GM19238 (cell line): ENCODE measurements around the gene ACE2.
"Not testable (repeated sequence)": the region's sequence is repeated elsewhere in the genome, so short reads cannot be mapped to it uniquely, and the experiment has no call there.

Experiments used
- DNase-seq: peaks from one replicate; pipeline ENCODE4 v3.0.0; 2011; ENCODE audit warnings: low spot score; ENCODE audit not compliant: insufficient read length

Gene ACE2

DNA sequence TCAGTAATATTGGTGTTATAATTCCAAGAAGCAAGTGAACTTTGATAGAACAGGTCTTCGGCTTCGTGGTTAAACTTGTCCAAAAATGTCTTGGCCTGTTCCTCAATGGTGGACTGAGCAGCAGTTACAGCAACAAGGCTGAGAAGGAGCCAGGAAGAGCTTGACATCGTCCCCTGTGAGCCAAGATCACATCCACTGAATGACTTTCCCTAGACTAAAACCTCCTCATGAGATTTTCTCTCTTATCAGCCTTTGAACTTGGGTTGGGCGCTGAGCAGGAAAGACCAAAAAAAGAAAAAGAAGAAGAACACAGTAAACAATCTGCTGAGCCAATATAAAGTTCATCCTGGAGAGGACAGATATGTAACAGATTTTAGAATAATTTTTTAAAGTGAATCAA is at the start of gene ACE2:
ACE2 (minus strand) TSS at position 216 of the 400 bp plus-strand sequence; CDS start at position 167, 49 bp downstream.
- no peak for DNase-seq

DNA sequence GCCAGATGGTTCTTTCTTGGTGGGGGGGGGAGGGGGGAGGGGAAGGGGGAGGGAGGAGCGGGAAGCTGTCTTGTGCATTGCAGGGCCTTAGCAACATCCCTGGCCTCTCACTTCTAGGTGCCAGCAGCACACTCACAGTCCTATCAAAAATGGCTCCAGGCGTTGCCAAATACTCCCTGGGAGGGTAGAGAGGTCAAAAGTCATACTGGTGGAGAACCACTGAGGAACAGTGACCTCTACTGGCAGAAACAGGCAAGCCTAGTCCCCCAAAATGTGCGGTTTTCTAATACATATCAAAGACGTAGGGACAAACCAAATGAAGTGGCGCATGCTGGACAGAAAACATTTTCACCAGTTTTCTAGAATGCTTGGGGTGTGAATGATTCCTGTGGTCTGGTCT is 46.8 kb upstream of the ACE2 start:
- DNase-seq: not testable (repeated sequence)

DNA sequence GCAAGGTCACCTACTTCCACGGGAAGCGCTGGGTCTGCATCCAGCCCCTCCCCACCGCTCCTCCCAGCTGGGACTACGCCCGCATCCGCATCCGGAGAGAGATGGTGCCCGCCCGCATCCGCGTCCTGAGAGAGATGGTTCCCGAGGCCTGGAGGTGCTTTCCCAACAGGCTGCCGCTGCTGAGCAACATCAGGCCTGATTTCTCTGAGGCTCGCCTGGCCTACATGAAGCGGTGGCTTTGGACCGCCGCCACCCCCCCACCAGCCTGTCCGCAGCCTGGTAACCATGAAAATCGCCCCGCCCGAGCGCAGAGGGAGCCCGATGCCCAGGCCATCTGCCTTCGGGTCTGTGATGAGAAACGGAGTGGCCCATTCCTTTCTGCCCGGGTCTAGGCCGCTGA is 45.8 kb upstream of the ACE2 start:
- no peak for DNase-seq

DNA sequence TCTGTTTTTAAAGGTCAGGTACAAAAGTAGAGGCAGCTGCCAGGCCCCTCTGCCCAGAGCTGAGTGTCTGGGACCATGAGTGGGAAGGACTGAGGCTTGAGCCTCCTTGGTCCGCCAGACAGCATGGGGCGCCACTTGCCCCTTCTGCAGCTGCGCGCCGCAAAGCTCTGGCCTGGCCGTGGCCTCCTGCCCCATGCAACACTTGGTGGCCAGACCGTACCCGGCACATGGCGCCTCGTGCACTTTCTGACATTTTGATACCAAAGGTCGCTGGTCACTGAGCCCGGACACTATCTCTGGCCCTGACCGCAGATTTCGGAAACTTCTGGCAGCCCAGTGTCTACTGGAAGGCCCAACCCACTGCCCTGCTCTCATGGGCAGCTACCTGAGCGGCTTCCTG is 45.3 kb upstream of the ACE2 start:
- no peak for DNase-seq

DNA sequence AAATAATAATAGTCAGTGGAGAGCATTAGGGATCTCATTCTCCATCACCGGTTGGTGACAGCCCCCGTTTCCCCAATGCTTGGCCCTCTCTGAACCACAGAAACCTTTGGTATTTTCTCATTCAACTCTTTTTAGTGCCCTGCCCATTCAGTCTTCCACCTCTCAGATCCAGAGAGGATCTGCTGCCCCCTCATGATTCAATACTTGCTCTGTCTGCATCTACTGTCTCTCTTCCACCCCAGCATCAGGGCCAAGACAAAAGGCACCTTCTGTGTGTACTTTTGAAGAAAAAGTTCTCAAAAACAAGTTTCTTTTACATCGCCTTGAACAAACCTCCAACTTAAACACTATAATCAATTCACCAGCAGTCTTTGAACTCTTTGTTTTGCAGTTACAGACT is 44.5 kb upstream of the ACE2 start:
- no peak for DNase-seq

DNA sequence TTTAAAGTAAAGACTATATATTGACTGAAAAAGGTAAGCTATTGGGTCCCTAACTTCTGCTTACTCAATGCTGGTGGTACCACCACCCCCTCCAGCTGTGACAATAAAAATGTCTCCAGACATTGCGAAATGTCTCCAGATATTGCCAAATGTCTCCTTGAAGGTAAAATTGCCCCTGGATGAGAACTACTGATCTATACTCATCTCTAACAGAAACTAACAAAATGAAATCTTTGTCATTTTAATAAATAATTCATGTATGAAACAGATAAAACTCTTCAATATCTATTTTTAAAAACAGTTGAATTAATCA is 43.8 kb upstream of the ACE2 start:
- no peak for DNase-seq

DNA sequence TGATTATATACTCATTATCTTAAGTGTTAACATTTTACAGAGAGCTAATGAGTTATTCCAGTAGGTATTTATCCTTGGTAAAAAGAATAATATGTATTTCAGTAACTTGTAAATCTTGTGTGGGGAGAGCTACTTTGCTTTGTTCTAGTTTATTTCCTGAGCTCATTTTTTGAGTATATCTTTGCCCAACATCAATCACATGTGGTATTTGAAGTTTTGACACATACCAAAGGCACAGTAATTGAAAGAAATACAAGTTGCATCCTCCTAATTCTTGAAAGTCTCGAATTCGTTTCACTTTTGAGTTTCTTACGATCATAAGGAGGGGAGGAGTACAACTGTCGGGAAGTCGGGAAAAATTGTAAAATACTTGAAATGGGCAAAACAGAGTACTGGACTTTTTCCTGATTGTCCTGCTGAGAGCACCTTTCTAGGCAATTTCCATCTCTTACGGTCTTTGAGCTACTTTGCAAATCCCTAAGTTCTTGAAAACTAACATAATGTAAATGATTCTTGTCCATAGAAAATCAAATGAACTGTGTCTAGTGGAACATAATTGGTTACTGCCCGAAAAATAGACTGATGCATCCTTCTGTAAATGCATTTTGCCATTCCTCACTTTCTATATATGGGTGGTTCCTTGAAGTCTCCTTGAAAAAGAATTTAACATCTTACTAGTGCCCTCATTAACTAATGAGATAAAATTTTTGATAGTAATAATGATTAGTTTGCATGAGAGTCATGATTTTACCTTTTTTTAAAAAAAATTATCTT is 43.2 kb upstream of the ACE2 start:
- no peak for DNase-seq

DNA sequence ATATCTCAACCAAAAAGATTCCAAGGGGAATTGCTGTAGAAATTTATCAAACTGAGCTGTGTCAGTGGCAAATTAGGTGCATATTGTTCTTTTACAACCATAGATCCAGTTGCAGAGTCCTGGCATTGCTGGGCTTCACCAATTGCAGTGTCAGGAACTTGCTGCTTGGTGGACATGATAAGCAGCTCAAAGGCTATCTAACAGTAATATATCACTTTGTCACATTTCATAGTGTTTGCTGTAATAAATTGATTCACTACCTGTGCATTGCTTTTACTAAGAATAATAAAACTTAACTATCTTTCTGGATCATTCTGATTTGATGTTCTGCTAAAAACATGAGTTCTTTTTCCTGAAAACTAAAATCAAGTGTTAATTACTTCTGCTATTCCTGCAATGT is 30.9 kb upstream of the ACE2 start:
- DNase-seq: no peak

DNA sequence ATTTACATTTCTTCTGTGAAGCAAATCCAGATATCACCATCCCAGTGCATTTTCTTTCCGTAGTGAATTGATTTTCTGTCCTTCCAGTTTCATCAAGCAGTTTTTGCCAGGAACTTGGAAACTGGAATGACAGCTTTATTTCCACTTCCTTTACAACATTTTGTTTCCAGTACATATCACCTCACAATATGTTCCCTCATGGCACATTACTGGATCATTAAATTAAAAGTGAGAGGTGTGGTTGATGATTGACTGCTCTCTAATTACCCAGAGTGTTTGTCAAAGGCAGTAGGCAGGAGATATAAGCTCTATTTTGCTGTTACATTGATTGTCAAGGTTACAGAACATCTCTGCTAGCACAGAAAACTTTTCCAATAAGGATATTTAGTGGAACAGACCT is 22.3 kb upstream of the ACE2 start:
- DNase-seq: no peak

DNA sequence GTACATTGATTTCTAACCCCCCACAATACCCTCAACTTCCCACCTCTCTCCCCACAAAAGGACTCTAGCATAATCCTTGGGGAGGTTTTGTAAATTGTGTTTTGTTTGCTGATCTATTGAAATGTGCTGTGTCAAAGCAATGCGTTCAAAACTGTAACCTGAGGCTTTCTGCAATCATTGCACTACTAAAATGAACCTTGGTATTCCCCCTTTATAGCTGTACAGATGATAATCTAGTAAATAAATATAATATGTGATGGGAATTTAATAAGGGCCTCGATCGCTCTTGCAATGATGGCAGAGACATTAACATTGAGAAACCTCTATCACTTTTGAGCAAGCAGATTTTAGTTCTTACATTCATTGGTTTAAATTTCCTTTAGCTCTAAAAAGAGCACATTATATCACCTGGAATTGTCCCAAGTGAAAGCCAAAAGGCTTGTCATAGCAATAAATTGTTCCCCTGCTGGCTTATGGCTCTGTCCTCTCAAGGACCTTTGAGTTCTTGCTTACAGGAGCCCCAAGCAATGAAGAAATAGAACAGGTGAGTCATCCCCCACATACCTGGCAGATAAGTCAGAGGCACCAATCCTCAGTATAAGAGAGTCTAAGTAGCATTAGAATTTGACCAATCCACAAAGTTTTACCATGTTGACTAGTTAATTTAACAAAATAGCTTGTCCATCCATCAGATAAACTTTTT is 18.4 kb upstream of the ACE2 start:
- DNase-seq: no peak

DNA sequence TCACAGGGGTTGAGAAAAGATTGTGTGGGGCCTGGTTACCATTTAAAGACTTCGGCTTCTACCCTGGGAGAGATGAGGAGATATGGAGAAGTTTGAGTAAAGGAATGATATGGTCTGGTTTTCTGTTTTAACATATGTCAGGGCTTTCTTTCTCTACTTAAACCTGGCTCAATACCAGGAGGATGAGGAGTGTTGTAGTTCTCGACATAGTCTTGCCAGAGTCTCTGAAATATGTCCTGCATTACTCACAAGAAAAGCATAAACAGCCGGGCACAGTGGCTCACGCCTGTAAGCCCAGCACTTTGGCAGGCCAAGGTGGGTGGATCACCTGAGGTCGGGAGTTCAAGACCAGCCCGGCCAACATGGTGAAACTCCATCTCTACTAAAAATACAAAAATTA is 16.4 kb upstream of the ACE2 start:
- DNase-seq: no peak

DNA sequence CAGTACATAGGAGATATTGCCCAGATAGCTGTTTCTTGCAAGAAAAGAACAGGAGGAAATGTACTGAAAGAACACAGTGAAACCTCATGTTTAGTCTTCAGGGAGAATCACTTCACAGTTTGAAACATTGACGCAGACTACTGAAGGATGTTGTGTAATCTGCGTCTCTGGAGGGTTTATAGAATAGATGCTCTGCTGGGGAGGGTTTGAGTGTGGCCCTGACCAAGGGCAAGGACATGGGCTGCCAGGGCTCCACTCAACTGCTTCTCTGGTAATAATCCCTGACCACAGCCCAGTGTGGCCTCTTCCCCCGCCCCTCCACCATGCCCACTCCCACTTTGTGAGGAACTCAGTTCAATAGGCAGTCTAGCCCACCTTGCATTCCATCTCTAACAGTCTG is 15.8 kb upstream of the ACE2 start:
- no peak for DNase-seq

DNA sequence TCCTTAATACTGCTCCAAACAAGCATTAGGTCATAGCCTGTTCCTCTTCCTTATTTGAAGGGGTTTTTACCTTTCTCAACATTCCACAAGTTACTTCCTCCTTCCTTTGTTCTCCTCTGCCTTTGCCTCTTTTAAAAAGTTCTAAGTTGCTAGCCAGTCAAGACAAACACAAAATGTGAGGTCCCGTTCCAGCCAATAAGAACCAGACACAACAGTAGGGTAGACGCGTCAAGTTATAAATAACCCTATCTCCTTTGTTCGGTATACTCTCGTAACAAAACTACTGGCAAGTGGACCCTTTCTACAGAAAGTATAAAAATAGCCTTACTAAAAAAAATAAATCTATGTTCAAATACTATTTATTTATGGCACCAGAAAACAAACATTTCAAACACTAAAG is 6.3 kb upstream of the ACE2 start:
- no peak for DNase-seq

DNA sequence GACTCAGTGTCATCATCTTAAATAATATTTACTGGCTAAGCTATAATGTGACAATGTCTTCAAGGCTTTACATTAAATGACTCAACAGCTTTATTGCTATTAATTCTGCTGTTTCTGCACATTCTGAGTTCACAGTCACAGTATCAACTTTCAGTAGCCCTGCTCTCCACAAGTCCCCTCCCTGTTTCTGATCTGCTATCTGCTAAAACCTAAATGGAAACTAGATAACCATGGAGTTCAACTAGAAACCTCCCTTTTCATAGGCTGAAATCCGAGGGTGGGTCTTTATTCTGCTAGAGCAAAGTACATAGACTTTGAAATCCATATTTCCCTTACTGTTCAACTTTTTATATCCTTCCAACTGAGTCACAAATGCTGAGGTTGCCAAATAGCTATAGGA is 5.4 kb upstream of the ACE2 start:
- DNase-seq: no peak

DNA sequence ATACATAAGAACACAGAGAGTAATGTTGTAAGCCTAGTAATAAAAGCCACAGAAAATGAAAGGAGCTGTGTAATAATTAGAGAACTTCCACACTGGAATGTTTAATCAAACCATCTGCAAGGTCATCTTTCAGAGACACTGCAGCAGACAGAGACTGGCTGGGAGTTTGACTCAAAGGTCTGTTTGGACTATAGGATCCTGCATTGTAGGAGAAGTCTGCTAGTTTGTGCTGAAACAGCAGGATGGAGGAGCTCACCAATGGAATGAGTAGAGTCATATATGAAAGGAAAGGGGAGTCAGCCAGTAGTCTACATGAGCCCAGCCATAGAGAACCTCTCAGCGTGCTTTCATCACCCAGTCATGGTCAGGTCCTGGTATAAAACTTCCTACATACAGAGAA is 4.5 kb upstream of the ACE2 start:
- DNase-seq: no peak

DNA sequence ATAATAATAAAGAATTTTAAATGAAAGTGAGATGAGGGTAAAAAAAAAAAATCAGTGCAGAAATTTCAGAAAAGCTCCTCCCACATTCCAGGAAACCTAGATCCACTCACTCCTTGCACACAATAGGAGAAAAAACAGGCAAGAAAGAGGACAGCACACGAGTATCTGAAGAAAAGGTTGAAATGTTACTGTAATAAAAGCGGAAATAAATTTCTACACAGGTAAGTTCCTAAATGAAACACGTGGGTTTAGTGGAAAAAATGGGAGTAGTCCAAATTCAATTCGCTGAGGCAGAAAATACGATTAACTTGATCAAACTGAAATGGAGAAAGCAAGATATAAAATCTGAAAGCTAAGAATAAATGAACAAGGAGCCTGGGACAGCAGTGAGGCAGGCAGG is 2.0 kb upstream of the ACE2 start:
- no peak for DNase-seq

DNA sequence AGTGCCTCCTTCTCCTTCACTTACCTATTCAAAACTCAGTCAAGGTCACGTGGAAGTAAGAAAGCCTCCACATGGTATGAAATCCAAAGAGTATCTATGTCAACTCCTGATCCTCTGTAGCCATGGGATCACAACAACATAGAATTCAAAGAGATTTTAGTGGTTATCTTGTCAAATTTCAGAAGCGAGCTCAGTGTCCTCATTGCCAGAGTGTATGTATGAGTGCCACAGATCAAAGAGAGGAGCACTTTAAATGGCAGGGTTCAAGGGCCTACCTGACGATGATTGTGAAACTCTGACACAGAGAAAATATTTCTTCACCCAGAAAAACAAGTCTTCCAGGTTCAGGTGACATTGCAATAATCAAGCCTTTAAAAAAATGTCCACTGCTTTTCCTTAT is 1.2 kb upstream of the ACE2 start:
- no peak for DNase-seq

DNA sequence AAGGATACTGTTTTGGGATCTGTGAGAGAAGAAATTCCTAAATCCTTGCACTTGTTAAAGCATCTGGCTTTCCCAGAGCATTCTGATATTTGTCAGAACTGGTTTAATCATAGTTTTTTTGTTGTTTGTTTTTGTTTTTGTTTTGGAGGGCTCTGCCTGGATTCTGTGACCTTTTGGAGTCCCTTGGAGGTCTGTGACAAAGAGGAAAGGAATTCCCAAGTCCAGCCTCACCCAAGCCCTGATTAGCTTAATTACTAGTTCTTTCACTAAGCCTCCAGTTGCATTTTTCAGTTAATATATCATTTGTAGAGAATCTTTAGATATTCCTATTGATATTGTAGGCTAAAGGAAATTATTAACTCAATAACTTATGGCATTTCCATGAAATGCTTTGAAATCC is 711 bp downstream of the ACE2 start:
- no peak for DNase-seq

DNA sequence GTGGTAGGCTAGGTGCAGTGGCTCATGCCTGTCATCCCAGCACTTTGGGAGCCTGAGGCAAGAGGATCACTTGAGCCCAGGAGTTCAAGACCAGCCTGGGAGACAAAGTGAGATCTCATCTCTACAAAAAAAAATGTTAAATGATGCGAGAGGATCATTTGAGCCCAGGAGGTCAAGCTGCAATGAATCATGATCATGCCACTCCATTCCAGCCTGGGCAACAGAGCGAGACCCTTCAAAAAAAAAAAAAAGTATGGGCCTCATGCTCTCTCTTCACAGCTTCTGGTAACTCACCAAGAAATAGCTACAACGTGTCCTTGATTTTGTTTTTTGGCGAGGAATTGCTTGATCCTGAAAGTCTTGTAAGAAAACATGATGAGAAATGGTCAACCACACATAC is 1.3 kb downstream of the ACE2 start:
- no peak for DNase-seq

DNA sequence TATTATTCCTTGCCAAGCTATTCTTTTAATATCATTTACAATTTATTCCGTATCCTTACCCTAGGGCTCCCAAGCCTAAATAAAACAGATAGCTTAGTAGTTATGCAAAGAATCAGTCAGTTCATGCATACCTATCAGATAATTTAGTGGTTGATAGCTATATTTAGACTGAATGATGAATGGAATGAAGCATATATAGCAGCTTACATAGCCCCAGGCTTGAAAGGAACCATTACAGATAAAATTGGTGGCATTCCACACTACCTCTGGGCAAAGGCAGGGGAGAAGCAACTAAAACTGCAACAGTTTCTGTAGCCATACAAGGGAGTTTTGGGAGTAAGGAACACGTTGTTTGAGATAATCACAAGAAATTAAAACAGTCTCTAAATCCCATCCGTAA is 2.7 kb downstream of the ACE2 start:
- no peak for DNase-seq

DNA sequence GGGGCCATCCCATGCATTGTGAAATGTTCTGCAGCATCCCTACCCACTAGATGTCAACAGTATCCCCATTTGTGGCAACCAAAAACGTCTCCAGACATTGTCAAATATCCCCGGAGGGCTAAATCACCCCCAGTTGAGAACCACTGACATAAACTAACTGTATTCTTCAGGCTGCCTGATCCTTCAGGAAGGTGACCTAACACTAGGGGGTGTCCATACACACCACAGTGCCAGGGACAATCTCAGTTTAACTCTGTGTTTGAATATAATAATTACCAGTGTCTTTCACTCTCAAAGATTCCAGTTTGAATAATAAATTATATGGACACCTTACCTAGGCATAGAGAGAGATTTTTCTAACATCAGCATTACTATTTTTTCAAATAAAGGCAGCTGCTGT is 6.4 kb downstream of the ACE2 start:
- DNase-seq: no peak

DNA sequence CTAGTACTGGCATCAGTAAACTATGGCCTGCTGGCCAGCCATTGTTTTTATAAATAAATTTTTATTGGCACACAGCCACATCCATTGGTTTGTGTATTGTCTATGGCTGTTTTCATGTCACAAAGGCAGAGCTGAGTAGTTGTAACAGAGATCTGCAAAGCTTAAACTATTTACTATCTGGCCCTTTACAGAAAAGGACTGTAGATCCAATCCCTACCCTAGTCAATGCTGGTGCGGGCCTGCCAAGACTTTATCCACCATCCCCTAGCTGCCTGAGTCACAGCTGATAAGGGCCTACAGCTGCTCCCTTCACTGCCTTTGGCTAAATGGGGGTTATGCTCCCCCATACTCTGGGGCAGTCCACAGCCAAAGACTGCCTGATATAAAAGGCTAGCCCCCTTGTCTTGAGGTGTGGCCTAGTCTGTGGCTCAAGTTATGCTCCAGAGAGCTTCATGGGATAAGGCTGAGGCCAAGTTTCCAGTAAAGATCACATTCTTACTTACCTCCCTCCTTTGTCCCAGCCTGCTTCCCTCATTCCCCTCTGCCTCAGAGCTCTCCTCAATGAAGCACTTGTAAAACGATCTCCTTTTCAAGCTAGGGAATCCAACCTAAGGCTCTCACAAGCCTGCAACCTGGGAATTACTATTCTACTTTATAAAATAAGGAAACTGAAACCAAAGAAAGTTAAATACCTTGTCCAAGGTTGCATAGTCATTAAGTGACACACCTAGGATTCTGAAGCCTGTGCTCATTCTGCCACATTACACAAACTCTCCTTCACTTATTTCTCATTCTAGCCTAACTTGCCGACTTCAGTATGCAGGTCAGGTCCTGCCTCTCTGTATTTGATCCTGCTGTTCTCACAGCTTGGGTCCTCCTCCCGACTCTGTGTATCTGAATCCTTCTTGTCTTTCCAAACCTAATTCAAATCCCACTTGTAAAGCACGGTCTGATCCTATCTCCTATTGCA is 20.7 kb downstream of the ACE2 start:
- DNase-seq: no peak
